ENCODE data around the gene GABPB1. TPM values are rescaled to one million over a fixed set of nuclear protein-coding genes. Genes with fewer than 3 reads are reported as not detected.

Gene GABPB1
- polyA plus RNA-seq, 1 donor (not counting 4 experiments of a cell fraction or from before 2014, with no cell fraction given): 23.3 TPM

DNA sequence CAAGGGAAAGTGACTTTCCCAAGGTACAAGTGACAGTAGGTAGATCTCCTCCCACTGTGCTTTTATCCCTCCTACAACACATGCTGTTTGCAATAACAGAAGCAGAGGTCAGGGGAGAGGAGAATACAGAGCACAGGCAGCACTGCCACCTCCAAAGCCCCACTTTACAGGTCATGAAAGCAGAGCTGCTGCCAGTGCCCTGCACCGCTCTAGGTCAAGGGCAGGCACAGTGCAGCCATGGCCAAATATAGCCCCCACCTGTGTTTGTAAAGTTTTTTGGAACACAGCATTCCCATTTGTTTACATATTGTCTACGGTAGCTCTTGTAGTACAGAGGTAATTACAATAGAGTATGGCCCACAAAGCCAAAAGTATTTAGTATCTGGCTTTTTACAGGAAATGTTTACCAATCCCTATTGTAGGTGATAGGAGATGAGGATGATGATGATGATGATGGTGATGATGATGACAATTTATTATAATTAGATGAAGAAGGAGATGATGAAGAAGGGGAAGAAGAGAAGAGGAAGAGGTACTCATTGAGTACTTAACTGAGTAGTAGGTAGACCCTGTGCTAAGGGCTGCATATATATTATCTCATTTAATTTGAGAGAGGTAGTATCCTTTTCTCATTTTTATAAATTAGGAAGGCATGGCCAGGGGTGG lies 109.9 kb downstream of the GABPB1 start:
- Histone ChIP-seq H3K9me3 (ENCODE audit: control insufficient read depth, low read depth, low read length) (no peaks in the 10 kb centered on the region), H3K27me3 (ENCODE audit: control insufficient read depth, extremely low read depth, insufficient read depth, low read length) (no peaks in the 10 kb centered on the region)
- no peak for FAIRE-seq

DNA sequence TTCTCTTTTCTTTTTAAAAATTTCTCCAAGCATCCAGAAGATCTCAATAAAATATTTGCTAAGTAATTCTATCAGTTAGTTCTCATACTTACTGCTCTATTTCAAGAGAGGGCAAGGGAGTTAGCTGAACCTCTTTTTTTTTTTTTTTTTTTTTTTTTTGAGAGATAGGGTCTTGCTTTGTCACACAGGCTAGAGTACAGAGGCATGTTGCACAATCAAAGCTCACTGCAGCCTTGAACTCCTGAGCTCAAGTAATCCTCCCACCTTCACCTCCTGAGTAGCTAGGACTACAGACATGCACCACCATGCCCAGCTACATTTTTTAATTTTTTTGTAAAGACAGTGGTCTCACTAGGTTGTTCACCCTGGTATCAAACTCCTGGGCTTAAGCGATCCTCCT lies 110.8 kb downstream of the GABPB1 start:
- dilution Hi-C loops (cut with MboI; ENCODE audit: extremely low pct_ligation_motif_present, low sequenced_read_pairs): no loop called here
- FAIRE-seq: no peak
- Histone ChIP-seq H3K9me1 (ENCODE audit: control insufficient read depth, extremely low read depth, insufficient read depth, low read length) (no peaks in the 10 kb centered on the region), H3K27ac (ENCODE audit: control insufficient read depth, insufficient read depth, low read length) (no peak overlapping the region), H2AFZ (ENCODE audit: control insufficient read depth, low read length) (no peak overlapping the region), H3K27me3 (ENCODE audit: control insufficient read depth, extremely low read depth, insufficient read depth, low read length) (no peaks in the 10 kb centered on the region), H3K4me3 (ENCODE audit: control insufficient read depth in 2 of 3, extremely low read depth in 1 of 3, insufficient read depth in 2 of 3, low read depth in 1 of 3, low read length in 3 of 3) (no peak overlapping the region), H4K20me1 (ENCODE audit: control insufficient read depth, extremely low read depth, insufficient read depth, low read length) (no peaks in the 10 kb centered on the region), H3K9ac (ENCODE audit: control insufficient read depth, extremely low read depth, insufficient read depth, low read length) (no peak overlapping the region), H3K9me3 (ENCODE audit: control insufficient read depth, low read depth, low read length) (no peaks in the 10 kb centered on the region), H3K36me3 (ENCODE audit: control insufficient read depth in 2 of 2, extremely low read depth in 1 of 2, insufficient read depth in 2 of 2, low read length in 2 of 2) (no peaks in the 10 kb centered on the region), H3K4me2 (ENCODE audit: control insufficient read depth, extremely low read depth, insufficient read depth, low read depth, low read length) (no peak overlapping the region), H3K79me2 (ENCODE audit: control insufficient read depth, insufficient read depth, low read length) (no peaks in the 10 kb centered on the region), H3K4me1 (ENCODE audit: control insufficient read depth, extremely low read depth, insufficient read depth, low read length) (peaks cover 10% of the 10 kb centered on the region)
- no peak for TF ChIP-seq EZH2 (IDR thresholded peaks at IDR 0.05; ENCODE audit: low read length)
- TF ChIP-seq, protein P1, sequence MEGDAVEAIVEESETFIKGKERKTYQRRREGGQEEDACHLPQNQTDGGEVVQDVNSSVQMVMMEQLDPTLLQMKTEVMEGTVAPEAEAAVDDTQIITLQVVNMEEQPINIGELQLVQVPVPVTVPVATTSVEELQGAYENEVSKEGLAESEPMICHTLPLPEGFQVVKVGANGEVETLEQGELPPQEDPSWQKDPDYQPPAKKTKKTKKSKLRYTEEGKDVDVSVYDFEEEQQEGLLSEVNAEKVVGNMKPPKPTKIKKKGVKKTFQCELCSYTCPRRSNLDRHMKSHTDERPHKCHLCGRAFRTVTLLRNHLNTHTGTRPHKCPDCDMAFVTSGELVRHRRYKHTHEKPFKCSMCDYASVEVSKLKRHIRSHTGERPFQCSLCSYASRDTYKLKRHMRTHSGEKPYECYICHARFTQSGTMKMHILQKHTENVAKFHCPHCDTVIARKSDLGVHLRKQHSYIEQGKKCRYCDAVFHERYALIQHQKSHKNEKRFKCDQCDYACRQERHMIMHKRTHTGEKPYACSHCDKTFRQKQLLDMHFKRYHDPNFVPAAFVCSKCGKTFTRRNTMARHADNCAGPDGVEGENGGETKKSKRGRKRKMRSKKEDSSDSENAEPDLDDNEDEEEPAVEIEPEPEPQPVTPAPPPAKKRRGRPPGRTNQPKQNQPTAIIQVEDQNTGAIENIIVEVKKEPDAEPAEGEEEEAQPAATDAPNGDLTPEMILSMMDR (optimal IDR thresholded peaks at IDR 0.05 in 1 of 3, IDR thresholded peaks at IDR 0.05 in 1 of 3, conservative IDR thresholded peaks at IDR 0.05 in 1 of 3; ENCODE audit: extremely low read depth in 1 of 3, insufficient read depth in 2 of 3, low read length in 3 of 3): no peak
- DNase-seq (ENCODE audit: low read depth, low spot score): no peak

More for the DNA sequence above, 109.9 kb downstream of the GABPB1 start:
- no peaks in the 10 kb centered on the region for H4K20me1 ChIP-seq (ENCODE audit: control insufficient read depth, extremely low read depth, insufficient read depth, low read length)
- no peaks in the 10 kb centered on the region for H3K79me2 ChIP-seq (ENCODE audit: control insufficient read depth, insufficient read depth, low read length)
- dilution Hi-C loops (cut with MboI; ENCODE audit: extremely low pct_ligation_motif_present, low sequenced_read_pairs): no loop called here
- H2AFZ ChIP-seq (ENCODE audit: control insufficient read depth, low read length): no peak overlapping the region
- no peak for DNase-seq (ENCODE audit: low read depth, low spot score)
- no peak for TF ChIP-seq EZH2 (IDR thresholded peaks at IDR 0.05; ENCODE audit: low read length)
- TF ChIP-seq, protein P1 (optimal IDR thresholded peaks at IDR 0.05 in 1 of 3, IDR thresholded peaks at IDR 0.05 in 1 of 3, conservative IDR thresholded peaks at IDR 0.05 in 1 of 3; ENCODE audit: extremely low read depth in 1 of 3, insufficient read depth in 2 of 3, low read length in 3 of 3): no peak
- H3K4me2 ChIP-seq (ENCODE audit: control insufficient read depth, extremely low read depth, insufficient read depth, low read depth, low read length): no peak overlapping the region
- H3K36me3 ChIP-seq (ENCODE audit: control insufficient read depth in 2 of 2, extremely low read depth in 1 of 2, insufficient read depth in 2 of 2, low read length in 2 of 2): no peaks in the 10 kb centered on the region
- no peak overlapping the region for H3K9ac ChIP-seq (ENCODE audit: control insufficient read depth, extremely low read depth, insufficient read depth, low read length)
- H3K27ac ChIP-seq (ENCODE audit: control insufficient read depth, insufficient read depth, low read length): no peak overlapping the region
- H3K4me1 ChIP-seq (ENCODE audit: control insufficient read depth, extremely low read depth, insufficient read depth, low read length): peaks cover 10% of the 10 kb centered on the region
- H3K9me1 ChIP-seq (ENCODE audit: control insufficient read depth, extremely low read depth, insufficient read depth, low read length): no peaks in the 10 kb centered on the region
- H3K4me3 ChIP-seq (ENCODE audit: control insufficient read depth in 2 of 3, extremely low read depth in 1 of 3, insufficient read depth in 2 of 3, low read depth in 1 of 3, low read length in 3 of 3): no peak overlapping the region
